ENCODE data around the gene FARP1. TPM values are rescaled to one million over a fixed set of nuclear protein-coding genes. Genes with fewer than 3 reads are reported as not detected.
"Not testable (repeated sequence)": the region's sequence is repeated elsewhere in the genome, so short reads cannot be mapped to it uniquely, and the experiment has no call there.

Gene FARP1
- total RNA-seq, 1 donor from 2014 or later = 17.7 TPM

DNA sequence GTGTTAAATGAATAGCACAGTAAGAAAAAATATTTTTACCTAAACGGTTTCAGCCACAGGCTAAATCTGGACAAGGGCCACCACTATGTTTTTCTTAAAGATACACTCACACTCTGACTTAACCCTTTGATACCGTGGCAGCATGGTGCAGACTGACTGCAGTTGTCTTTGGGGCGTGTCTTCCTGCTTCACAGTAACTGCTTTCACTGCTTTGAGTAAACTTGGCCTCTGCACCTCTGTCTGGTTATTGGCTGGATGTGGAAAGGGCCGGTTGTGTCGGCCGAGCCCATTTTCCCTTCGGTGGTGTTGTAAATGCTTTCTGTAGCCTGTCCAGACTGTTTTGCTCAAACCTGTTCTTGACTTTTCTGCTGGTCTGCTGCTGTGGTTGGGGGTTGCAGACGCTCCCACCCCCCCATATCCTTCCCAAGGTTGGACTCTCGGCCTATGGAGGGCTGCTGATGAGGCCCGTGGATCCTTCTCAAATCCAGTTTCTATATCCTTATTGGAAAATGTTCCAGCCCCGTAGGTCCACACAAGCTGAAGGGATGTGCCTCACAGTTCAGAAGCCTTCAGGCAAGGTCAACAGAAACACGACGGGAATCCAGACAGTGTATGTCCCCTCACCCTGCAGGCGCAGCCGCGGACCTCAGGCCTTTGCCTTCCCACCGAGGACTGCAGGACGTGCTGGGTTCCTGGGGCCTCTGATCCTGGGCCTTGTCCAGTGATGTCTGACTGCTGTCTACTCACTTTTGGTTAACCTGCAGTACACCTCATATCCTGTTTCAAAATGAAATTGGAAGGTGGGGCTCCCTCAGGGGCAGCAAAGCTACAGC lies 124.4 kb downstream of the FARP1 start:
- H3K36me3 ChIP-seq = no peaks in the 10 kb centered on the region
- H3K27me3 ChIP-seq = no peaks in the 10 kb centered on the region
- H3K9me3 ChIP-seq = no peaks in the 10 kb centered on the region
- TF ChIP-seq, protein P1, sequence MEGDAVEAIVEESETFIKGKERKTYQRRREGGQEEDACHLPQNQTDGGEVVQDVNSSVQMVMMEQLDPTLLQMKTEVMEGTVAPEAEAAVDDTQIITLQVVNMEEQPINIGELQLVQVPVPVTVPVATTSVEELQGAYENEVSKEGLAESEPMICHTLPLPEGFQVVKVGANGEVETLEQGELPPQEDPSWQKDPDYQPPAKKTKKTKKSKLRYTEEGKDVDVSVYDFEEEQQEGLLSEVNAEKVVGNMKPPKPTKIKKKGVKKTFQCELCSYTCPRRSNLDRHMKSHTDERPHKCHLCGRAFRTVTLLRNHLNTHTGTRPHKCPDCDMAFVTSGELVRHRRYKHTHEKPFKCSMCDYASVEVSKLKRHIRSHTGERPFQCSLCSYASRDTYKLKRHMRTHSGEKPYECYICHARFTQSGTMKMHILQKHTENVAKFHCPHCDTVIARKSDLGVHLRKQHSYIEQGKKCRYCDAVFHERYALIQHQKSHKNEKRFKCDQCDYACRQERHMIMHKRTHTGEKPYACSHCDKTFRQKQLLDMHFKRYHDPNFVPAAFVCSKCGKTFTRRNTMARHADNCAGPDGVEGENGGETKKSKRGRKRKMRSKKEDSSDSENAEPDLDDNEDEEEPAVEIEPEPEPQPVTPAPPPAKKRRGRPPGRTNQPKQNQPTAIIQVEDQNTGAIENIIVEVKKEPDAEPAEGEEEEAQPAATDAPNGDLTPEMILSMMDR (IDR thresholded peaks at IDR 0.05) = no peak
- TF ChIP-seq POLR2A (IDR thresholded peaks at IDR 0.05) = no peak
- no peak for TF ChIP-seq POLR2AphosphoS5 (IDR thresholded peaks at IDR 0.05; ENCODE audit: insufficient read depth in 1 of 2, low read depth in 1 of 2)
- H3K27ac ChIP-seq = no peak overlapping the region
- intact Hi-C loops (cut with DNase I) = no loop called here
- no peak overlapping the region for H3K4me3 ChIP-seq
- DNase-seq (ENCODE audit: extremely low spot score in 2 of 2) = peak in 1 of 2 donors; percentile 56
- no peaks in the 10 kb centered on the region for H3K4me1 ChIP-seq

DNA sequence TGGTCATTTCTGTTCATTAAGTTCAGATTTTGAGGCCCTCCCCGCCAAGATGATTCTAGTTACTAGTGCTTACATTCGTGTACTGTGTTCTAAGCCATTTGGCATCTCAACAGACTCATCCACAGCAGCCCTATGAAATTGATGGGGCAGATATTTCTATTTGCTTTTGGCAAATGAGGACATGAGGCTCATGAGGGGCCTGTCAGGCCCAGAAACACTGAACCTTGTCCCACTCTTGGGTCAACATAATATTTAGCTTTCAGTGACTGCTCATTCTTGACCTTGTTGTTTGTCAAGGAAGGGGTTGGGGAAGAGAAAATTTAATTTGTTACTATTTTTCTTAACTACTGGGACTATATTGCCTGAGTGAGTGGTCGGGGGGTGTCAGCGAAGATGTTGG lies 126.5 kb downstream of the FARP1 start:
- no peaks in the 10 kb centered on the region for H3K4me1 ChIP-seq
- no peaks in the 10 kb centered on the region for H3K27me3 ChIP-seq
- H3K27ac ChIP-seq = no peak overlapping the region
- no peaks in the 10 kb centered on the region for H3K36me3 ChIP-seq
- TF ChIP-seq POLR2A (IDR thresholded peaks at IDR 0.05) = no peak
- TF ChIP-seq POLR2AphosphoS5 (IDR thresholded peaks at IDR 0.05; ENCODE audit: insufficient read depth in 1 of 2, low read depth in 1 of 2) = no peak
- TF ChIP-seq, protein P1 (IDR thresholded peaks at IDR 0.05) = no peak
- no peaks in the 10 kb centered on the region for H3K9me3 ChIP-seq
- intact Hi-C loops (cut with DNase I) = no loop called here
- DNase-seq (ENCODE audit: extremely low spot score in 2 of 2) = no peak
- H3K4me3 ChIP-seq = no peak overlapping the region

DNA sequence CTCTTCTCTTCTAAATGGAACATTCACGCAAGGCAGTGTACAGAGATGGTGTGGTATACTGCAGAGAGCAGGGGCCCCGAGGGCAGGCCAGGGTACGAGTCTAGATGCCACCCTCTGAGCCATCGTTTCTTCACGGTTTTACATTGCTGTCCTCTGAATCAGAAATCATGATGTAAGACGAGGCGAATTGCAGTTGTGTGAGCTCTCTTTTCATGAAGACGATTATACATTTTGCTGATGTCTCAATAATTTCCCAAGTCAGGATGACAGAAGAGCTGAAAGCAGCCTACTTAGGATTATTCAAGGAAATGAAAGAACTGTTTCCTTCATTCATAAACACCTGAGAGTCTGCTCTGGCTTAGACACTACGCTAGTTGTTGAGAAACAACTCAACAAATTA lies 127.9 kb downstream of the FARP1 start:
- Histone ChIP-seq H3K4me3 (no peak overlapping the region), H3K4me1 (no peaks in the 10 kb centered on the region), H3K9me3 (no peaks in the 10 kb centered on the region), H3K27me3 (no peaks in the 10 kb centered on the region), H3K36me3 (no peaks in the 10 kb centered on the region), H3K27ac (no peak overlapping the region)
- TF ChIP-seq, protein P1 (IDR thresholded peaks at IDR 0.05) = no peak
- DNase-seq (ENCODE audit: extremely low spot score in 2 of 2) = no peak
- intact Hi-C loops (cut with DNase I) = no loop called here

DNA sequence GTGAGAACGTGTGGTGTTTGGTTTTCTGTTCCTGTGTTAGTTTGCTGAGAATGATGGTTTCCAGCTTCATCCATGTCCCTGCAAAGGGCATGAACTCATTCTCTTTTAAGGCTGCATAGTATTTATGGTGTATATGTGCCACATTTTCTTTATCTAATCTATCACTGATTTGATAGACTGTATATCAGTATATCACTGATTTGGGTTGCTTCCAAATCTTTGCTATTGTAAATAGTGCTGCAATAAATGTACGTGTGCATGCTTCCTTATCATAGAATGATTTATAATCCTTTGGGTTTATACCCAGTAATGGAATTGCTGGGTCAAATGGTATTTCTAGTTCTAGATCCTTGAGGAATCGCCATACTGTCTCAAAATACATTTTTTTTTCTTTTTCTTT lies 128.8 kb downstream of the FARP1 start:
- H3K27me3 ChIP-seq; intact Hi-C loops (cut with DNase I); H3K4me1 ChIP-seq; H3K4me3 ChIP-seq; DNase-seq (ENCODE audit: extremely low spot score in 2 of 2); H3K27ac ChIP-seq; H3K9me3 ChIP-seq; H3K36me3 ChIP-seq: not testable (repeated sequence)

DNA sequence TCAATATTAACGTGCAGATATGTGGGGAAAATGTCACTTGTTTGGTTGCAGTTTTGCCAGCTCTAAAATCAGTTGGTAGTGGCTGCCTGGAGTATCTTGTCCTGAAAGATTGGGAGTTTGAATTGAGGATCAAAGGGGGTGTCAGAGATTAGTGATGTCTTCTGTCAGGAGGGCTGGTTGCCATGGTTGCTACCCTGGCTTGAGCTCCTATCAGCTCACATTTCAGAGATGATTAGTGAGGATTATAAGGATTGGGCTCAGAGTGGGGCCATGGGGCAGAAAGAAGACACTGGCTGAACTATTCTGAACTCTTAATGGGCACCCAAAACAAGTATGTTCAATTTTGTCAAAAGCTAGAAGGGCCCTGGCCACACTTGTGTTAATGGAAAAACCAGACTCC lies 129.7 kb downstream of the FARP1 start:
- Histone ChIP-seq H3K9me3 (no peaks in the 10 kb centered on the region), H3K4me1 (no peaks in the 10 kb centered on the region), H3K27ac (no peak overlapping the region), H3K4me3 (no peak overlapping the region), H3K27me3 (no peaks in the 10 kb centered on the region), H3K36me3 (no peaks in the 10 kb centered on the region)
- intact Hi-C loops (cut with DNase I) = no loop called here
- DNase-seq (ENCODE audit: extremely low spot score in 2 of 2) = no peak
- no peak for TF ChIP-seq POLR2A (IDR thresholded peaks at IDR 0.05)
- no peak for TF ChIP-seq POLR2AphosphoS5 (IDR thresholded peaks at IDR 0.05; ENCODE audit: insufficient read depth in 1 of 2, low read depth in 1 of 2)
- TF ChIP-seq, protein P1 (IDR thresholded peaks at IDR 0.05) = no peak
